Panc1 (cell line): ENCODE measurements around the gene GALNT10. TPM values are rescaled to one million over a fixed set of nuclear protein-coding genes. Genes with fewer than 3 reads are reported as not detected.

Experiments used
- ATAC-seq: fragments of 200-7000 bp; cut with Tn5 transposase; 2 replicates; pipeline ENCODE4 v1.9.1; 2020; ENCODE audit warnings: mild to moderate bottlenecking, moderate library complexity
- BruUV-seq: library from RNA; stranded (reverse); fragments of 400-500 nt; replicated peaks from 2 replicates; lab custom pipeline; 2021; lab: Mats Ljungman, UMichigan
- CTCF ChIA-PET: fragments of 300-600 bp; sonication (Branson Sonifier 250); formaldehyde crosslinking; loops from one replicate; lab custom pipeline; 2022; ENCODE audit warnings: antibody characterized with exemption; lab: Charles Lee
- POLR2A ChIA-PET: fragments of 300-600 bp; sonication (Branson Sonifier 250); formaldehyde crosslinking; loops from one replicate; lab custom pipeline; 2022; ENCODE audit warnings: antibody characterized with exemption; lab: Charles Lee
- DNase-seq: peaks from one replicate; pipeline ENCODE4 v3.0.0-alpha.2; 2010; ENCODE audit warnings: low read depth, low spot score
- H3K27ac ChIP-seq: 2 replicates; pipeline ENCODE4 v1.5.1; 2011; ENCODE audit warnings: mild to moderate bottlenecking, low read length, inconsistent platforms
- H3K27me3 ChIP-seq: fragments of 200-500 bp; sonication (Bioruptor generic); 2 replicates; pipeline ENCODE4 v1.6.0; 2014; ENCODE audit warnings: low read length, inconsistent platforms; ENCODE audit not compliant: control insufficient read depth, insufficient read depth
- H3K36me3 ChIP-seq: fragments of 200-500 bp; sonication (Bioruptor generic); 2 replicates; pipeline ENCODE4 v1.5.1; 2014; ENCODE audit warnings: inconsistent platforms, mild to moderate bottlenecking, low read length, moderate library complexity; ENCODE audit not compliant: control insufficient read depth, insufficient read depth
- H3K4me1 ChIP-seq: 2 replicates; pipeline ENCODE4 v1.5.1; 2011; ENCODE audit warnings: inconsistent platforms, mild to moderate bottlenecking, low read length, moderate library complexity; ENCODE audit not compliant: control insufficient read depth, insufficient read depth
- H3K4me3 ChIP-seq, 2 experiments: 2 replicates each; pipeline ENCODE4 v1.5.1; 2011 to 2012; ENCODE audit warnings: low read depth in 2 of 2, low read length in 2 of 2, mild to moderate bottlenecking in 2 of 2, inconsistent platforms in 1 of 2, moderate library complexity in 1 of 2
- H3K9me3 ChIP-seq: fragments of 200-500 bp; sonication (Bioruptor generic); 2 replicates; pipeline ENCODE4 v1.5.1; 2014; ENCODE audit warnings: low read depth, mild to moderate bottlenecking, inconsistent platforms, low read length, moderate library complexity; ENCODE audit not compliant: control insufficient read depth, insufficient read depth
- POLR2AphosphoS5 ChIP-seq: IDR thresholded peaks from 2 replicates; pipeline ENCODE4 v1.6.1; 2012; ENCODE audit warnings: mild to moderate bottlenecking, low read depth, low read length, moderate library complexity
- SIN3A ChIP-seq: IDR thresholded peaks from 2 replicates; pipeline ENCODE4 v1.6.1; 2012; ENCODE audit warnings: low read depth, mild to moderate bottlenecking, low read length, moderate library complexity, borderline replicate concordance; ENCODE audit not compliant: insufficient read depth
- TCF7L2 ChIP-seq: IDR thresholded peaks from 2 replicates; pipeline ENCODE4 v1.6.1; 2011; ENCODE audit warnings: mild to moderate bottlenecking, low read depth, low read length, inconsistent platforms
- in situ Hi-C: cut with HindIII; loops from 2 replicates; pipeline ENCODE4 v1.10.0; 2016; ENCODE audit warnings: low sequenced_read_pairs, low pct_unique_long_range_greater_than_20kb
- intact Hi-C: fragments of 100-400 bp; cut with micrococcal nuclease; formaldehyde crosslinking; loops from one replicate; pipeline ENCODE4 v1.10.0; 2022; ENCODE audit not compliant: unreplicated experiment
- total RNA-seq: library from RNA; stranded (reverse); gene quantifications from one replicate; pipeline ENCODE4 v1.2.1, GENCODE V29; 2021; ENCODE audit not compliant: unreplicated experiment
- TF ChIP-seq, protein P1 (sequence below), 2 experiments: IDR thresholded peaks; 2 replicates each; pipeline ENCODE4 v1.6.1; 2011 to 2012; ENCODE audit warnings: low read depth in 2 of 2, control low read depth in 1 of 2, low read length in 1 of 2, mild to moderate bottlenecking in 1 of 2, moderate library complexity in 1 of 2; ENCODE audit not compliant: insufficient read depth in 1 of 2
- TF ChIP-seq, protein P2 (sequence below): fragments of 450-650 bp; IDR thresholded peaks from 2 replicates; pipeline ENCODE4 v1.5.1; 2017; ENCODE audit warnings: mild to moderate bottlenecking

Gene GALNT10
- total RNA-seq, 1 experiment from 2014 or later = 50.5 TPM

DNA sequence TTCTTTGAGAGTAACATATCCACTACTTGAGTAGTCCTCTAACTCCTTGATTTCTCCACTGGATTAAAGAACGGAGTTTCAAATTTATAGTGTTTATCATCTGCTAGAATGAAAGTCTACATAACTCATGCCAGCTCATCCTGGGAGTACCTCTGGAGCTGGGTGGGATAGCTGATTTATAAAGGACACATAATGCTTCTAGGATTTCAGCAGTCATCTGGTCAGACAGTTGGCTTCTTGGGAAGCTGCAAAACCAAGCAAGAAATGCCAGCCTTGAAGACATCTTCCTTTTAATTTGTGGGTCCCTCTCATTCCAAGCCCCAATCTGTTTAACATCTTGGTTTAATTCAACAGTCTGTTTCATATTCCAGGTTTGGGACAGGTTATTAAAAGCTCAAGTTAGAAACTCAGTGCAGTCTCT lies 3.2 kb downstream of the GALNT10 start:
- H3K9me3 ChIP-seq = no peaks in the 10 kb centered on the region
- ATAC-seq = no peak
- no peak for DNase-seq
- no peak for TF ChIP-seq POLR2AphosphoS5
- TF ChIP-seq, protein P1, sequence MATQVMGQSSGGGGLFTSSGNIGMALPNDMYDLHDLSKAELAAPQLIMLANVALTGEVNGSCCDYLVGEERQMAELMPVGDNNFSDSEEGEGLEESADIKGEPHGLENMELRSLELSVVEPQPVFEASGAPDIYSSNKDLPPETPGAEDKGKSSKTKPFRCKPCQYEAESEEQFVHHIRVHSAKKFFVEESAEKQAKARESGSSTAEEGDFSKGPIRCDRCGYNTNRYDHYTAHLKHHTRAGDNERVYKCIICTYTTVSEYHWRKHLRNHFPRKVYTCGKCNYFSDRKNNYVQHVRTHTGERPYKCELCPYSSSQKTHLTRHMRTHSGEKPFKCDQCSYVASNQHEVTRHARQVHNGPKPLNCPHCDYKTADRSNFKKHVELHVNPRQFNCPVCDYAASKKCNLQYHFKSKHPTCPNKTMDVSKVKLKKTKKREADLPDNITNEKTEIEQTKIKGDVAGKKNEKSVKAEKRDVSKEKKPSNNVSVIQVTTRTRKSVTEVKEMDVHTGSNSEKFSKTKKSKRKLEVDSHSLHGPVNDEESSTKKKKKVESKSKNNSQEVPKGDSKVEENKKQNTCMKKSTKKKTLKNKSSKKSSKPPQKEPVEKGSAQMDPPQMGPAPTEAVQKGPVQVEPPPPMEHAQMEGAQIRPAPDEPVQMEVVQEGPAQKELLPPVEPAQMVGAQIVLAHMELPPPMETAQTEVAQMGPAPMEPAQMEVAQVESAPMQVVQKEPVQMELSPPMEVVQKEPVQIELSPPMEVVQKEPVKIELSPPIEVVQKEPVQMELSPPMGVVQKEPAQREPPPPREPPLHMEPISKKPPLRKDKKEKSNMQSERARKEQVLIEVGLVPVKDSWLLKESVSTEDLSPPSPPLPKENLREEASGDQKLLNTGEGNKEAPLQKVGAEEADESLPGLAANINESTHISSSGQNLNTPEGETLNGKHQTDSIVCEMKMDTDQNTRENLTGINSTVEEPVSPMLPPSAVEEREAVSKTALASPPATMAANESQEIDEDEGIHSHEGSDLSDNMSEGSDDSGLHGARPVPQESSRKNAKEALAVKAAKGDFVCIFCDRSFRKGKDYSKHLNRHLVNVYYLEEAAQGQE (IDR thresholded peaks at IDR 0.05; ENCODE audit: insufficient read depth in 1 of 2, low read depth in 2 of 2, low read length in 1 of 2) = no peak
- TF ChIP-seq, protein P2, sequence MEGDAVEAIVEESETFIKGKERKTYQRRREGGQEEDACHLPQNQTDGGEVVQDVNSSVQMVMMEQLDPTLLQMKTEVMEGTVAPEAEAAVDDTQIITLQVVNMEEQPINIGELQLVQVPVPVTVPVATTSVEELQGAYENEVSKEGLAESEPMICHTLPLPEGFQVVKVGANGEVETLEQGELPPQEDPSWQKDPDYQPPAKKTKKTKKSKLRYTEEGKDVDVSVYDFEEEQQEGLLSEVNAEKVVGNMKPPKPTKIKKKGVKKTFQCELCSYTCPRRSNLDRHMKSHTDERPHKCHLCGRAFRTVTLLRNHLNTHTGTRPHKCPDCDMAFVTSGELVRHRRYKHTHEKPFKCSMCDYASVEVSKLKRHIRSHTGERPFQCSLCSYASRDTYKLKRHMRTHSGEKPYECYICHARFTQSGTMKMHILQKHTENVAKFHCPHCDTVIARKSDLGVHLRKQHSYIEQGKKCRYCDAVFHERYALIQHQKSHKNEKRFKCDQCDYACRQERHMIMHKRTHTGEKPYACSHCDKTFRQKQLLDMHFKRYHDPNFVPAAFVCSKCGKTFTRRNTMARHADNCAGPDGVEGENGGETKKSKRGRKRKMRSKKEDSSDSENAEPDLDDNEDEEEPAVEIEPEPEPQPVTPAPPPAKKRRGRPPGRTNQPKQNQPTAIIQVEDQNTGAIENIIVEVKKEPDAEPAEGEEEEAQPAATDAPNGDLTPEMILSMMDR = no peak
- TF ChIP-seq TCF7L2 = no peak
- no peak for TF ChIP-seq SIN3A
- peaks cover 23% of the 10 kb centered on the region for H3K4me1 ChIP-seq
- intact Hi-C loops (no loop called here), in situ Hi-C loops (no loop called here)
- ChIA-PET CTCF (no interaction called here), POLR2A (no interaction called here)
- no peaks in the 10 kb centered on the region for H3K27me3 ChIP-seq
- BruUV-seq = no TSS peak
- H3K4me3 ChIP-seq = no peak overlapping the region
- H3K36me3 ChIP-seq = no peaks in the 10 kb centered on the region
- H3K27ac ChIP-seq = no peak overlapping the region

DNA sequence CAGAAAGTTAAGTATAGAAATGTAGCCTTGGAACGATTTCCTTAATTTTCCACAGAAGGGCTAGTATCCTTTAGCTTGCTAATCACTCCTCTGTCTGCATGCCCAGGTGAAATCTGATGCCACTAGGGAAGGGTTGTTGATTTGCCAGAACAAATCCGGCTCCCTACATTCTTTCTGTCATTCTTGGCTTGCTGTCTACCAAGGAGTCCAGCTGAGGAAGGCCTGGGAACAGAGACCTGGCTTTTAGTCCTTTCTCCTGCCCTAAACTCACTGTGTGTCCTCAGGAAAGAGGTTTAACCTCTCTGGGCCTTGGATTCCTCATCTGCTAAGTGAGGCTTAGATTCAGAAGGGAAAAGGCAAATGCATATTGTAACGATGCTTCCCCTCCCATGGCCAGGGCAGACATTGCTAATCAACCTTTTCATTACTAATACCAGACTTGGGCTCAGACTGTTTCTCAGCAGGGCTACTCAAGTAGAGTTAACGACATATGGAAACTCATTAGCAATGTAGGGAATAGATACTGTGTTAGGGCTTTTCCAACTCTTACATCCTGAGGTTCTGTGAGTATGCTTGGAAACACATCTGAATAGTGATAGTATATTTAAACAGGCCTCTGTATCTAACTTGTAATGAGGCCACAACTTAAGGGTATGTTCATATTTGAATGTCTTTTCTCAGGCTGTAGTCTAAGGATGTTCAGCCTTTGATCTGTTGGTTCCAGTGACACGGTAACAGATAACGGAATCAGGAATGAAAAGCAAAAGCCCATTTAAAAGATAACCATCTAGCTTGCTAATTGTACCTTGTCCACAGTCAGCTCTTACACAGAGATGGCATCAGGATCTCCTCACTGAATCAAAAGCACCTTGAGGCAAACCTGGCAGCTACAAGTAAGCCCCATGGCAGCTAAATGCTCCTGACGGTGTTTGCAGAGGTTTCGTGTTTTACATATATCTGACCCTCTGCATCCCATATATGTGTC lies 4.1 kb downstream of the GALNT10 start:
- CTCF ChIA-PET = no interaction called here
- in situ Hi-C loops = no loop called here

More for the DNA sequence above, 4.1 kb downstream of the GALNT10 start:
- Histone ChIP-seq H3K27me3 (no peaks in the 10 kb centered on the region), H3K4me1 (peaks cover 26% of the 10 kb centered on the region), H3K9me3 (no peaks in the 10 kb centered on the region), H3K27ac (no peak overlapping the region), H3K4me3 (no peak overlapping the region), H3K36me3 (no peaks in the 10 kb centered on the region)
- POLR2A ChIA-PET = no interaction called here
- intact Hi-C loops = loop anchor here (5.0 kb wide), 1 partner anchor 208 kb away; no protein-coding TSS in a partner anchor
- ATAC-seq = no peak
- TF ChIP-seq, protein P2 = no peak
- DNase-seq = no peak
- no TSS peak for BruUV-seq
